ENCODE data around the gene TRA2B.

Gene TRA2B

GRCh38 chr3:185867650-185868049 is 70.2 kb downstream of the TRA2B start:
- no peak for DNase-seq (ENCODE audit: low read depth)

GRCh38 chr3:185866995-185867394 is 70.8 kb downstream of the TRA2B start:
- no peak for DNase-seq (ENCODE audit: low read depth)

GRCh38 chr3:185866555-185866954 is 71.3 kb downstream of the TRA2B start:
- DNase-seq (ENCODE audit: low read depth), result no peak

Data from GM04504 (cell line).